Measurements from ENCODE around the gene PCARE. TPM values are rescaled to one million over a fixed set of nuclear protein-coding genes. Genes with fewer than 3 reads are reported as not detected.

Gene PCARE
- total and polyA plus RNA-seq, 2 experiments from 2014 or later = 2.2 TPM; not detected in 1

GRCh38 chr2:29119211-29119610 is 44.9 kb upstream of the PCARE start:
- Histone ChIP-seq H3K36me3 (replicated peaks; ENCODE audit: insufficient read depth, low read depth) (no peaks in the 10 kb centered on the region), H3K4me2 (no peak overlapping the region), H4K20me1 (ENCODE audit: insufficient read depth, poor library complexity, severe bottlenecking) (no peaks in the 10 kb centered on the region), H3K27ac (peak overlapping the region; percentile 94), H3K9me2 (replicated peaks; ENCODE audit: insufficient read depth) (no peaks in the 10 kb centered on the region), H3K27me3 (no peaks in the 10 kb centered on the region), H3K4me3 (no peak overlapping the region), H3K9me3 (ENCODE audit: low read depth) (no peaks in the 10 kb centered on the region), H2AFZ (no peak overlapping the region), H3K4me1 (ENCODE audit: insufficient read depth) (peaks cover 28% of the 10 kb centered on the region), H3K79me2 (peaks cover 57% of the 10 kb centered on the region)
- TF ChIP-seq, protein P1, sequence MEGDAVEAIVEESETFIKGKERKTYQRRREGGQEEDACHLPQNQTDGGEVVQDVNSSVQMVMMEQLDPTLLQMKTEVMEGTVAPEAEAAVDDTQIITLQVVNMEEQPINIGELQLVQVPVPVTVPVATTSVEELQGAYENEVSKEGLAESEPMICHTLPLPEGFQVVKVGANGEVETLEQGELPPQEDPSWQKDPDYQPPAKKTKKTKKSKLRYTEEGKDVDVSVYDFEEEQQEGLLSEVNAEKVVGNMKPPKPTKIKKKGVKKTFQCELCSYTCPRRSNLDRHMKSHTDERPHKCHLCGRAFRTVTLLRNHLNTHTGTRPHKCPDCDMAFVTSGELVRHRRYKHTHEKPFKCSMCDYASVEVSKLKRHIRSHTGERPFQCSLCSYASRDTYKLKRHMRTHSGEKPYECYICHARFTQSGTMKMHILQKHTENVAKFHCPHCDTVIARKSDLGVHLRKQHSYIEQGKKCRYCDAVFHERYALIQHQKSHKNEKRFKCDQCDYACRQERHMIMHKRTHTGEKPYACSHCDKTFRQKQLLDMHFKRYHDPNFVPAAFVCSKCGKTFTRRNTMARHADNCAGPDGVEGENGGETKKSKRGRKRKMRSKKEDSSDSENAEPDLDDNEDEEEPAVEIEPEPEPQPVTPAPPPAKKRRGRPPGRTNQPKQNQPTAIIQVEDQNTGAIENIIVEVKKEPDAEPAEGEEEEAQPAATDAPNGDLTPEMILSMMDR (IDR thresholded peaks at IDR 0.05; ENCODE audit: poor library complexity) = no peak
- TF ChIP-seq EZH2 (IDR thresholded peaks at IDR 0.05; ENCODE audit: borderline replicate concordance) (no peak), EZH2phosphoT487 (IDR thresholded peaks at IDR 0.05; ENCODE audit: low read depth, severe bottlenecking, unreplicated experiment) (no peak)
- 65% methylated on average over 4 of the region's 4 CpGs for WGBS (ENCODE audit: low lambda C conversion rate, missing lambda C conversion rate)
- DNase-seq (ENCODE audit: low spot score) = no peak

DNA sequence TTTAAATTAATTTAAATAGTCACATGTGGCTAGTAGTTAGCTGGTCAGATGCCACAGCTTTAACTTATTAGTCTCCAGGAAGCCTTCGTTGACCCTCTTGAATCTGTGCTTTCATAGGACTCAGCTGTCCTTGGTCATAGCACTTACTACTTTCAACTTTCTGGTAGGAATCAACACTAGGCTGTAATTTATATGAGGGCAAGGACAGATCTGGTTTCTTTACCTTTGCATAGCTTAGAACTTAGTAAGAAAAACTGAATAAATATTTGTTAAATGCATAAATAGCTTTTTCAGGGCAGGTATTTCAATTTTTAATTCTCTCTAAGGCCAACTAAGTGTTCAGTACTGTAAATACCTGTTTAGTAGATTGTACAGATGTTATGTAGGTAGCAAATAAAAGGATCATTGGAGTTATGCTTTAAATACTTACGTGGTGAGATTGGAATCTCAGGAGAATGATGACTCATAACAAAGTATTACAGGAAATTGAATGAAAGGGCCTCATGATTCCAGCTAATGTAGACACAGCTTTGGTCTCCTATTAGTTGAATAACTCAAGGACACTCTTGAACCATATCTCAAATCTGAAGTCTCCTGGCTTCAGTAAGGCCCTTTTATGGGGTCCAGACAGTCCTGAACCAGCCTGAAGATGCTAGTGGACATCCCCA is 43.4 kb upstream of the PCARE start:
- TF ChIP-seq EZH2phosphoT487 (IDR thresholded peaks at IDR 0.05; ENCODE audit: low read depth, severe bottlenecking, unreplicated experiment) (no peak), EZH2 (IDR thresholded peaks at IDR 0.05; ENCODE audit: borderline replicate concordance) (no peak)
- TF ChIP-seq, protein P1 (IDR thresholded peaks at IDR 0.05; ENCODE audit: poor library complexity) = no peak
- Histone ChIP-seq H3K4me3 (no peak overlapping the region), H3K27ac (peak overlapping the region; percentile 94), H3K79me2 (peaks cover 53% of the 10 kb centered on the region), H3K9me2 (replicated peaks; ENCODE audit: insufficient read depth) (no peaks in the 10 kb centered on the region), H3K4me2 (peak overlapping the region; percentile 91), H2AFZ (no peak overlapping the region), H4K20me1 (ENCODE audit: insufficient read depth, poor library complexity, severe bottlenecking) (no peaks in the 10 kb centered on the region), H3K36me3 (replicated peaks; ENCODE audit: insufficient read depth, low read depth) (no peaks in the 10 kb centered on the region), H3K27me3 (no peaks in the 10 kb centered on the region), H3K9me3 (ENCODE audit: low read depth) (no peaks in the 10 kb centered on the region), H3K4me1 (ENCODE audit: insufficient read depth) (peaks cover 25% of the 10 kb centered on the region)
- WGBS (ENCODE audit: low lambda C conversion rate, missing lambda C conversion rate) = 65% methylated on average over 2 of the region's 2 CpGs
- peak; percentile 46 for DNase-seq (ENCODE audit: low spot score)

DNA sequence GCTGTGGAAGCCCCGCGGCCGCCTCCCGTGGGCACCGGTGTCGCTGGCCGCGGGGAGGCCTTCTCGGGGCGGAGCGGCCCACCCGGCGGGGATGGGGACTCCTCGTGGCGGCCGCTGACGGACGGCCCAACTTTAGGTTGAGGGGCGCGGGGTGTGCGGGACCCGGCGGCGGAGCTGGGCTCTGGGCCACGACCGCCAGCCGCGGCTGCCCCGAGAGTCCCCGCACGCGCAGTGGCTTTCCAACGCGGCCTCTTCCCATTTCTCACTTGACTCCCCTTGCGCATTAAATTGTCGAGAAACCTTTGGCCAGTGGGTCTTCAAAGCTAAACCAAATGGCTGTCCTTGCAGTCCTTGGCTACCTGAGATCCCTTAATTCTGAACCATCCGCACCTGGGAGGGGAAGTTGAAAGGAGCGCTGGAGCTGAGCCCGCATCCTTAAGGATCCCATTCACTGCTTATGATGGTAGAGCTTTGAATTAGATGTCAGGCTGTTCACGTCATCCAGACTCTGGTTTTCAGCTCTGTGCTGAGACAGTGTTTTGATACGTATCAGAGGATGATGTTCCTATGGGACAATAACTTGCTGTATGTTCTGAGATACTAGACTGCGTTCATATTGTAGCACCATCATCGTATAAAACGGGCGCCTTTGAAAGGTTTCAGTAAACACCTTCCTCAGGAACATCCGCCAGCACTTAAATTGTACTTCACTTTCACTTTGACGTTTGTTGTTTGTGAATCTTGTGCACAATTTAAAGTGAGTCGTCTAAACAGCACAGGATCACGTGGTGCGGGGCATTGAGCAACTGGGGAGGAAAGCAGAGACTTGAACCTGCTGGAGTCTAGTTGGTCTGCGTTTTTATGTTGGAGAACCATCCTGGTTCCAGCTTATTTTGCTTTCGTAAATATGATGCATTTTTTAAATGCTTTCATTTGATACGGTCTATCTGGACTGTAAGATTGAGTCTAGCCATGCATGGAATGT is 41.8 kb upstream of the PCARE start:
- Histone ChIP-seq H3K36me3 (replicated peaks; ENCODE audit: insufficient read depth, low read depth) (no peaks in the 10 kb centered on the region), H3K9me3 (ENCODE audit: low read depth) (no peaks in the 10 kb centered on the region), H2AFZ (peak overlapping the region; percentile 11), H3K79me2 (peaks cover 39% of the 10 kb centered on the region), H3K4me1 (ENCODE audit: insufficient read depth) (peaks cover 25% of the 10 kb centered on the region), H3K4me3 (peak overlapping the region; percentile 86), H3K9me2 (replicated peaks; ENCODE audit: insufficient read depth) (no peaks in the 10 kb centered on the region), H3K4me2 (peak overlapping the region; percentile 91), H3K27ac (peak overlapping the region; percentile 94), H4K20me1 (ENCODE audit: insufficient read depth, poor library complexity, severe bottlenecking) (no peaks in the 10 kb centered on the region), H3K27me3 (no peaks in the 10 kb centered on the region)
- 16% methylated on average over 40 of the region's 53 CpGs for WGBS (ENCODE audit: low lambda C conversion rate, missing lambda C conversion rate)
- TF ChIP-seq, protein P1 (IDR thresholded peaks at IDR 0.05; ENCODE audit: poor library complexity) = no peak
- TF ChIP-seq EZH2phosphoT487 (IDR thresholded peaks at IDR 0.05; ENCODE audit: low read depth, severe bottlenecking, unreplicated experiment) (no peak), EZH2 (IDR thresholded peaks at IDR 0.05; ENCODE audit: borderline replicate concordance) (no peak)
- DNase-seq (ENCODE audit: low spot score) = peak; percentile 78
